ENCODE results near the gene HNMT.
"Not testable (repeated sequence)": the region's sequence is repeated elsewhere in the genome, so short reads cannot be mapped to it uniquely, and the experiment has no call there.

Gene HNMT

DNA sequence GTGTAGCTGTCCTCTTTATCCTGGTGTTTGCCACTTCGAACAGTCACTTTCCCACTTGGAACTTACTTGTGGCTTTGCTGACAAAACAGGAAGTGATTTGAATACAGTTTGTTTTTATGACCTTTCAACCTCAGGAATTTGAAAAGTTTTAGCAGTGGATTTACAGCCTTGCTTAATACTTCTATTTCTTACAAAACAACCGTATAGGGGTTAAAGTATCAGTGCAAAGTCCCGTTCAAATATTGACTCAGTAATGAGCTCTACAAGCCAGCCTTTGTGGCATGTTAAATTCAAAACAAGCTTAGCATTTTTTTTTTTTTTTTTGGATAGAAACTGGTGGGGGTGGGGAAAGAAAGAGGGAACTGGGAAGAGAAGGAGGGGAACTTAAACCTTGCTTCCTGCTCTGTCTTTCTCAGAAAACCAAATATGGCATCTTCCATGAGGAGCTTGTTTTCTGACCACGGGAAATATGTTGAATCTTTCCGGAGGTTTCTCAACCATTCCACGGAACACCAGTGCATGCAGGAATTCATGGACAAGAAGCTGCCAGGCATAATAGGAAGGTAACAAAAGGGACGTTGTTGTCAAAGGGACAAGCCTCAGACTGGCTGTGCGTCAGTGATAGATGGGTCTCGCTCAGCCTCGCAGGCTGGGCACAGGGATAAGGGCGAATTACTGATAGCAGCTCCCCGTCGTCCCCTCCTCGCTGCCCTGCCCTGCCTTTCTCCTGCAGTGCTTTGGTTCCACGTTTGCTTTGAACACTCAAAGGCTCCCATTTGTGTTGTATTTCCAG, at the start of gene HNMT:
Gene HNMT (plus strand): TSS at position 408 of the 793 bp plus-strand sequence. CDS start 19 bp downstream, at position 427.
- no peak for ATAC-seq
- no peak for DNase-seq

DNA sequence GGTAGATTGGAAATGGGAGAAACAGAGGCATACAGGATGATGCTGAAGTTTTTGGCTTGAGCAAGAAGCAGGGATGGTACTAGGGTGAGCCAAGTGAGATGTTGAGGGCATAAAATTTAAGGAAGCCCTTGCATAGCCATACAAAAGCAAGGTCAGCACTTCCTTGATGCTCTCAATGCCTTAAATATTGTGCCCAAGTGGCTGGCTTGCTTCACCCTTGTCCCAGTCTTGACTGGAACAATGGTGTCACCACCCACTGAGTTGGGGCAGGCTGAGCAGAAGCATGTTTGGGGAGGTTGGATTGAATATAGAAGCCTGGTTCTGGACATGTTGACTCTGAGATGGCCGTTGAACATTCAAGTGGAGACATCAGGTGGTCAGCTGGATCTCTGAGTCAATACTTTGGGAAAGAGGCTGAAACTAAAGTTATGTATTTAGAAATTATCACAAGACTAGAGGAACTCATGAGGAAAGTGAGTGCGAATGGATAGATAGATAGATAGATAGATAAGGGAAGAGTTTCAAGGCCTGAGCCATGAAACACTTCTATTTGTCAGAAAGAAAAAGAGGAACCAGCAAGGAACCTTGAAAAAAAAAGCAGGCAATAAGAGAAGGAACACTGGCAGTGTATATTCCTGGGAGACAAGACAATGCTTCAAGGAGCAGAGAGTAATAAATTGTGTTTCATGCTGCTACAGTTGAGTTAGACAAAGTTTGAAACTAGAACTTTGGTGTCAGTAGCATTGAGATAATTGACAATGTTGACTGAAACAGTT, 43.0 kb upstream of the HNMT start:
- ATAC-seq (no peak), DNase-seq (no peak)

DNA sequence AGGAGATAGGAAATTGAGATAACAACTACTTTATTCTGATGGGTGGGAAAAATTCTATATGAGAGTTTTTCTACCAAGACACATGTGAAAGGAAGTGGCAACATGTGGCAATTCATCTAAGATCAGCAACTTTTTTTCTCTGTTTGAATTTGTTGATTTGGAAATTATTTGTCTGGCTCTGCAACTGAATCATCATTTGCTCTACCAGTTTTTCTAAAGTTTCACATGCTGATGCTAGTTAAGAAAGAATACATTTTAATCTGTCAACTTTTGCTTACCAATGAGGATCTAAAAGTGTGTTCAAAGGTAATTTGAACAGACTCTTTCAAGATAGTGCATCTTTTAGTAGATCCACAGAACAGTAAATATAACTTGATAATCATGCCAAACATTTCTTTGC, 42.1 kb upstream of the HNMT start:
- DNase-seq, ATAC-seq: not testable (repeated sequence)

DNA sequence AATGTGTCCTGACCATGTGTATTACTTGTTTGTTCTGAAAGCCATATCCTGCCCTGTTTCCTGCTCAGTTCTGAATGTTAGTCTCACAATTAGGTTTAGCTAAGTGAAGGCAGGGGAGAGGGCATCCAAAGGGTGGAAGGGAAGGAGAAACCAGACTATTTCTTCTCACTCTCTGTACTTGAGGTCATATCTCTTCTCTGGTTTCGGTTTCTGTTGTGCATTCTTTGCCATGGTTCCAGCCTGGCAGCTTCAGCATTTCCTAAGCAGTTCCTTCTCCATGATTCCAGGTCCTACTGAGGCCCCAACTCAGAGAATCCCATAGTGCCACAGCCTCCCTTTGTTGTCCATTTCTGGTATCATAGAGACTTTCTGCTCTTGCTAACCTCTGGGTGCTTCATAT, 40.3 kb upstream of the HNMT start:
- no peak for ATAC-seq
- no peak for DNase-seq

DNA sequence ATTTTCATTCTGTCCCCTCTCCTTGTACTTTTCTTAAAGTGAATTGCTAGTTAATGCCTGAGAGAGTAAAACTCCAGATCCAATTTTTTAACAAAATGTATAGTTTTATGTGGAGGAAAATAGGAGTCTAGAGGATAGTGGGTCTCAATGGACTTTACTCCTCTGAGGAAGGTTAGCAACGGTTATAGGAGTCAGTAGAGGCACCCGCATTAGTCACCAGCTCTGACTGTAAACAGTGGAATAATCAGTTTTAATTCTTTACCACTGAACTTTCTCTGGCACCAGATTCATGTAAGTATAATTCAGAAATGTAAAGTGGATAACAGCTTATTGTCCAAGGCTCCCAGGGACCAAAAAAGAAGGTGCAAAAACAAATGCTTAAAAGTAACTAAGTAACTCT, 38.7 kb upstream of the HNMT start:
- ATAC-seq (no peak), DNase-seq (no peak)

DNA sequence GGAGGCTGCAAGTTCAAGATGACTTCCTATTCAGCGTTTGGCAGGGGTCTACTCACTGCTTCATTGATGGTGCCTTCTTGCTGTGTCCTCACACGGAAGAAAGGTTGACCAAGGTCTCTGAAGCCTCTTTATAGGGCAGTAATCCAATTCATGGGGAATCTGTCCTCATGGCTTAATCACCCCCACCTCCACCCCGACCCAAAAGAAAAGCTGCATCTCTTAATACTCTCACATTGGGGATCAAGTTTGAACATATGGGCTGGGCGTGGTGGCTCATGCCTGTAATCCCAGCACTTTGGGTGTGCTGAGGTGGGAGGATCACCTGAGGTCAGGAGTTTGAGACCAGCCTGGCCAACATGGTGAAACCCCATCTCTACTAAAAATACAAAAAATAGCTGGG, 36.4 kb upstream of the HNMT start:
- DNase-seq (no peak), ATAC-seq (no peak)

DNA sequence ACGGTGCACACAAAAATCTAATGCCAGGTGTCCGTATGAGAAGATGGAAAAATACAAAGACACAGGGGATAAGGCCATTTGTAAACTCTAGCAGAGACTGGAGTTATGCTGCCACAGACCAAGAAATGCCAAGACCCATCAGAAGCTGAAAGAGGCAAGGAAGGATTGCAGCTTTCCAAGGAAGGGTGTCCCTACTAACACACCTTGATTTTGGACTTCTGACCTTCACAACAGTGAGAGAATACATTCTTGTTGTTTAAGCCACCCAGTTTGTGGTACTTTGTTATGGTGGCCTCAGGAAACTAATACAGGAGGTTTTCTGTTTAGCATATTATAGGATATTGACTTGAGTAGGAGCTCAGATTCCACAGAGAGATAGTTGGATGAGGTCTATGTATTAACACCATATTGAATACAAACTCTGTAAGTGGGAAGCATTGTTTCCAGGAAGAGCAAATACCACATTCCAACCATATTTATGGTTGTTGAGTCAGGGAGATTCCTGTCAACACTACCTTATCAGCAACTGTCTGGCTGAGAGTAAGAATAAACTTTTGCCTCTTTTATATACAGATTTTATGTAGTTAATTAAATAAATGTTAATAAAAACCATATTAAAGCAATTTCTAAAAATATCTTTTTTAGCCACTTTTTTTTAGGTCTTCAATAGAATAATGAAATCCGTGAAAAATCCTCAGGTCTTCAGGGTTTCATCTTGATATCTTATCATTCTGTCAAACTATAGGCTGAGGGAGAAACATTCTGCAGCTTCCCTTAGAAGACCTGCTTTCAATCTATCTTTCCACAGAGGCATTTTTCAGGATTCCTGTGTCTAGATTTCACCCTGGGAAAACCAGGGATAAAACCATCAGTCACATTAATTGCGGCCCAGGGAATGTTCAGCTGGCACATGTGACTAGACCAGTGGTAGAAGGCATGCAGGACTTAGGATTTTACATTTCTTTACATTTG, 35.4 kb upstream of the HNMT start:
- ATAC-seq (no peak), DNase-seq (no peak)

DNA sequence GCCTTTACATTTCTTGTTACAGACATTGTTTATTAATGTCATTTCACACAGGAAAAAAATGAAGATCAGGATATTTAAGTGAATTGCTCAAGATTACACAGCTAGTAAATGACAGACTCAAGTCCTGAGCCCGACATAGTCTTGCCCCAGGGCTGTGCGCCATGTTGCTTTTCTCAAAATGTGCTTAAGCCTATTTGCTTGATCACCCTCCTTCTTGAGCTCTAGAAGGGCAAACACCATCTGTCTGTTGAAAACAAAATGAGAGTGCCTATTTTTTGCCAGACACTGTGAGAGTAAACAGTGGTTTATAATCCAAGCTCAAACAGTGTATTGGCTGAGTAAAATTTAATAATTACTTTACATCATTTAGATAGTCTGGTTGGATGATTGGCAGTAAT, 34.8 kb upstream of the HNMT start:
- ATAC-seq, result no peak

DNA sequence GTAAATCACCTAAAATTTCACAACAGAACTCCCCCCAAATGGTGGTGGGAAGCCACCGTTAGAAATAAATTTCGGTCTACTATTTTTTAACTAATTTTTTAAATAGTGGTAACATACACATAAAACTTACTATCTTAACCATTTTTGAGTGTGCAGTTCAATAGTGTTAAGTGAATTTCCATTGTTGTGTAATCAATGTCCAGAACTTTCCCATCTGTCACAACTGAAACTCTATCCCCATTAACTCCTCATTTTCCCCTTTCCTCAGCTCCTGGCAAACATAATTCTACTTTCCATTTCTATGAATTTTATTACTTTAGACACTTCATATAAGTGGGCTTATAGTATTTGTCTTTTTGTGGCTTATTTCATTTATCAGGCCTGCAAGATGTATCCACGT, 34.1 kb upstream of the HNMT start:
- no peak for DNase-seq
- ATAC-seq, result no peak

More for the DNA sequence above, 34.8 kb upstream of the HNMT start:
- DNase-seq, result no peak

DNA sequence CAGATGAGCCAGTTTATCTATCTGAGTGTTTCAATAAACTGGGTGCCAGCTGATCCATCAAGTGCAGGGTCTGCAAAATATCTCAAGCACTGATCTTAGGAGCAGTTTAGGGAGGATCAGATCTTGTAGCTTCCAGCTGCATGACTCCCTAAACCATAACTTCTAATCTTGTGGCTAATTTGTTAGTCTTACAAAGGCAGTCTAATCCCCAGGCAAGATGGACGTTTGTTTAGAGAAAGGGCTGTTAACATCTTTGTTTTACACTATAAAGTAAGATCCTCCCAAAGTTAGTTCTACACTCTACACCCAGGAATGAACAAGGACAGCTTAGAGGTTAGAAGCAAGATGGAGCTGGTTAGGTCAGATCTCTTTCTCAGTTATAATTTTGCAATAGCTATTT, 28.7 kb upstream of the HNMT start:
- ATAC-seq, result no peak
- DNase-seq, result no peak

DNA sequence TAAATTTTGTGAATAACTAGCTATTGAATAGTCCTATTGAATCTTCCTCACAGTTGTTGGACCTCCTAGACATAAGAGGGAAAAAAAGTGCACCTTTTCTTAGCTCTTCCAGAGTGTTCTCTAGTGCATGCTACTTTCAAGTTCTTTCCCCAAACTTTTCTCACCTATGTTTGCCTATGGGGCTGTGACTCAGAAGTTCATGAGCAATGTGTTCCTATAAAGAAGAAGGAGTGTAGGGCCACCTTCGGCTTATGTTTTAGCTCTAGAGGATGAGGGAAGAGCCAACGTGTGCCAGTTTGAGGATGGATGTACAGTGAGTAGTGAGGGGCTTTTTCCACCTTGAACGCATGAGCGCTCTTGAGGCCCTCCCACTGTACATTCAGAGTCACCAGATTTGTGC, 27.0 kb upstream of the HNMT start:
- DNase-seq (no peak), ATAC-seq (no peak)

DNA sequence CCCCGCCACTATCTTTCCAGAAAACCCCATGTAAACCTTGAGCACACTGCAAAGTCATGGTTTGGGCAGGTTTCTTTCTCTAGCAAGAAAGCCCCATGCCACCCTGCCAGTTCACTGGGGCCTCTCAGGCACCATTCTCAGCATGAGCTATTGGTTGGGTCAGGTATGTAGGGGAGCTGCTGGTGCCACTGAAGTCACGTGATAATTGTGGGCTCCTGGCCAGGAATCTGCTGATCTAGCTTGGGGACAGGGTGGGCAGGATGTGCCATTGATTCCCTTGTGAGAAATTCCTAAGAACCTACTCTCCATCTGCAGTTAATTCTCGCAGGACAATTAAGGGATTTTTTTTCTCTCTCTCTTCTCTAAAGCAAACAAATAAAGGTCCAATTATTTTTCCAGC, 26.5 kb upstream of the HNMT start:
- ATAC-seq (no peak), DNase-seq (no peak)

DNA sequence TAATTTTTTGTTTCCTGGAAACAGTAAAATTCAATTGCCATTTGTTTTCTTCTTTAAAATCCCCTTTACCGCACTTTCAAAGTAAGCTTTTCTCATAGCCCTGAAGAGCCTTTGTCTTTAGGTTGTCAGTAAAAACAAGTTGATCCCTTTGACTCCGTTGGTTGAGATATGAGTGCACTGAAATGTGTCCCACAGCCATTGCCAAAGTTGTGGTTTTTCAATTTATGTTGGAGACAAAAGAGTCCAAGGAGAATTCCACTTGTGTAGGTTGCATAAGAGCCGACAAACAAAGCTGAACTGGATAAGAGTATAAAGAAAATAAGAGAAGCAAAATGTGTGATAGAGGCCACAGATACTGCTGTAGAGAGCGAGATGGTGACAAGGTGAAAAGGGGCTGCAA, 26.1 kb upstream of the HNMT start:
- no peak for DNase-seq

DNA sequence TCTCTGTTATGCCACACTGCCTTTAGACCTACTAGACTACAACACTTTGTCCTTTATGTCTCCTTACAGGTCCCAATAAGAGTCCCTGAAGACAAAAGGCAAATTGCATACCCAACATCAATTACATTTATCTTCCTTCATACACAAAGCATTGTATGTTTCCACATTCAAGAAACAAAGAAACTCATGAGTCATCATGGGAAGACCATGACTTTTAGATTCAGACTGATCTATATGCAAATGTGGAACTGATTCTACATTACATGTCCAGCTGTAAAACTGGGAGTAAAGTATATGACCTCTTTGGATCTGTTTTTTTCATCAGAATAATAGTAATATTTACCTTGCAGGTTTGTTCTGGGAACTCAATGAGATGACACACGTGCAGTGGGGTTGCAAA, 25.2 kb upstream of the HNMT start:
- no peak for DNase-seq
- no peak for ATAC-seq

More for the DNA sequence above, 26.1 kb upstream of the HNMT start:
- no peak for ATAC-seq

DNA sequence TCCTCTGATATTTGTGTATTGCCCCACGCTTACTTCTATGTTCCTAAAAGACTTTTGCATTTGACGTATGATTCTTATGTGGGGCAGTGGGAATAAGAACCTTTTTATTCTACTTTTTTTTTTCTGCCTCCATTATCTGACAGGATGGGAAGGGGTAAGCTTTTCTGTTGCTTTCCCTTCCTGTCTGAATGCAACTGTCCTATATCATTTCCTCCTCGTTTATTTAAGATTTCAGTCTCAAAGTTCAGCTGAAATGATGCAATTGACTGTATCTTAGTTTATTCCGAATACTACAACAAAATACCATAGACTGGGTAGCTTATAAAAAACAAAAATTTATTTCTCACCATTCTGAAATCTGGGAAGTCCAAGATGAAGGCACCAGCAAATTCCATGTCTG, 24.1 kb upstream of the HNMT start:
- ATAC-seq, result no peak
- DNase-seq, result no peak

DNA sequence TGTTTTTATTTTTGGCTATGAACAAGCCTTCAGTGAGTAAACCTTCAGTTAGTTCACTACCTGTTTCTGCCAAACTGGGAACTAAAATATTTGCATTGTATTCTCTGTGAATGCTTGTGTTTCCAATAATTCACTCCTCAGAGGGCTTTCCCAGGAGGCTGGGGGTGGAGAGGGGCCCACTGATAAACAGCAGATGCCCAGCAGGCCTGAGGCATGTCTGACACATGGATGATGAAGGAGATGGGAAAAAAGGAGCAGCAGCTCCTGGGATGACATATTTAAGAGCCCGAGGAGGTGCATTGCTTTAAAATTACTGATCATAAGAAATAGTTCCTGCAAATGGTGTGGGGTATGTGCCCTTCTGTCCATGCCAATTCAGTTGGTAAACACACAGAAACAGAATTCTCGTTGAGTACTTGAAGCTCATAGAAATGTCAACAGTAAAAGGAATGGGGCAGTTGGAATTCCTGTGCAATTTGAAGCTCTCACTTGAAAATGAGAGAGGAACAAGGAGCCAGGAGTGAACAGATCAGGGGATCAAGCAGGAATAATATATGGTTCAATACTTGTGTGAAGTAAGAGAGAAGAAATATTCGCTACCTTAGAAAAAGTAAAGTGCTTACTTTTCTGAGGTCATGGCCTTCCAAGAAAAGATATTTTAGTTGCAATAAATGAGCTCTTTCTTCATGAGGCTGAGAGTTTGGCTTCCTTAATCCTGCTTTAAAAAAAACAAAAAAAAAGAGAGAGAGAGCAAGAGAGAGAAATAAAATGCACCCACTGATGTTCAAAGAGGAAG, 22.0 kb upstream of the HNMT start:
- DNase-seq (no peak), ATAC-seq (no peak)

DNA sequence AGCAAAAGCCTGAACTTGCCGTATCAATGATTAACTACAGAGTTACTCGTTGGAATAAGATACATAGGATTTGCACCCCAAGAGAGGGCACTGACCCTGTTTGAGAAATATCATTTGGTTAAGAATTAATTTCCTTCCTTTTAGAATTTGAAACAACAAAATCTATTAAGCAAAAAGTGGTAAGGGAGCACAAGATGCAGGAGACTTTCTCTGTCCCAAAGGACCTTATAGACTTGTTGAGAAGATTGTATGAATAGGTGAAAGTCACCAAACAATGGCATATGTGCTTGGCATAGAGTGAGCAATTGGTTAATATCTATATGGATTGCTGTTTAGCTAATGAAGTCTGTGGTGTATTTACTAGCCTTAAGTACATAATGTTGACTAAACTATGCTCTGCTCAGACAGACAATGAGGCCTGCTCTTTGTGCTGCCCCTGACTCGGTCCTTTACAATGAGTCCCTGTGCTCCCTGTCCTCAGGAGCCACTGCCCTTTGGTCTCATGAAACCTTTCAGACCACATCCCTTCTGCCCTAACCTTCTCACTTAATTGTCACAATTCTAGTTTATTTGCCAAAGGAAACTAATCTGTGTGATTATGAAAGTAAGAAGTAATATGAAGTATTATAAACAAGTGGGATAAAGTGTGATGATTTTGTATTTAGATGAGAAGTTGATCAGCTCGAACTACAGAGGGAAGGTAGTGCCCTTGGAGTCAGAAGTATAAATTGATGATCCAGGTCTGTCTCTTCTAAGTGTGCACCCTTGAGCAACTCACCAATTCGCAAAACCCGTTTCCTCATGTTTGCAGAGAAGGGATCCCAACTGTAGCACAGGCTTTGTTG, 21.2 kb upstream of the HNMT start:
- ATAC-seq, result no peak

DNA sequence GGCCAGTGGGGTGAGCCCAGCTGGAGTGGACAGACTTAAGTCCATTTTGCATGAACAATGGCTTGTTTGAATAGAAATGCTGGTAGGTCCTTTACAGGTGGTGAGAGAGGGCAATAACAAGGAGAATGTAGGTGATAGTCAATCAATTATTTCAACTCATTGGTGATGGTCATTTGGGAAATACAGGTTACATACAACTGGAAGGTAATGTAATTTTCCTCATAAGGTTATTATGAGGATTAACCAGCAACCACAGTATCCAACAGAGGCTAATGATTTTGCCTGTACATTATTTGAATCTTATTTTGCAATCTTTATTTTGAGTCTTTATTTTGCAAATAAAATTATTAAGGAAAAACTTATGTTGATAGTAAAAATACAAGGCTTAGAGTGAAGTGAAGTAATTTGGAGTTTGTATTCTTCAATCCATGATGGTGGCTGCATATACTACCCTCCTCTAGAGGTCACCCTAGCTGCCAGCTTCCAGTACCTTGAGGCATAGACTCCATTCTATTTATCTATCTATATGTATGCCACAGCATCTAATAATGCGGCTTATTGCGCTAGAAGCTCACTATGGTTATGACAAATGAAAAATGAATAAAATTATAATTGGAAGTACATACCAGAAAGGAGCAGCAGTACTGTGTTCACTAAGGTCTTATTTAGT, 20.5 kb upstream of the HNMT start:
- DNase-seq, result no peak

More for the DNA sequence above, 21.2 kb upstream of the HNMT start:
- DNase-seq, result no peak

DNA sequence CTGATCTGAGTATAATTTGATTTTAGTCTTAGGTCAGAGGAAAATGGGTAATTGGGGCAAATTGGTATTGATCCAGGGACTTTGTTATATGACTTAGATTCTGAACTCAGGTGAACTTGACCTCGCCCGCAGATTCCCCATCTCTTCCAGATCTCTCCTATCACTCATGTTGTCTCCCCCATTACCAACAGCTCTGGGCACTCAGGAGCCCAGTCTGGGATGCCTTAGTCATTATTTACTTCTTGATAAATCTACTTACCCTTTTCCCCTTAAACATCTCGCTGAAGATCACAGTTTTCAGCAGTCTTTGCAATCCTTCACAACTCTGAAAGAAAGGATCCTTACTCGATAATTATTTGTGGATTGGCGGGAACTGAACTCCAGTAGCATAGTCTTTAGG, 19.6 kb upstream of the HNMT start:
- no peak for ATAC-seq

More for the DNA sequence above, 20.5 kb upstream of the HNMT start:
- no peak for ATAC-seq

DNA sequence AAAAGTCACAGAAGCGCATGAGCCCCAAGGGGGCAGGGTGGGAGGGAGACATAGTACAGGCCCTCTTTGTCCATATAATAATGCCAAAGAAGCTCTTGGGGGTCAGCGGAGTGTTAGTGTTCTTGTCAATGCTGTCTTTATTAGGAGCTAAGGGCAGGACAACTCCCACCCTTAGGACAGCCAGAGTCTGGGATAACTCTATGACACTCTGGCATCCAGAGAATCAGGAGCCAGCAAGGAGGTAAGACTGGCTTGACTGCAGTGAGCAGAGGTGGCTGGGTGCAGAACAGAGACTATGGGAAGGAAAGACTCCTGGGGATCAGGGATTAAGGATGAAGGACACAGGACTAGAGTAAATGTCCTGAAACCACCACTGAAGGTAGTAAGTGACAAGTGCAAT, 19.0 kb upstream of the HNMT start:
- ATAC-seq (no peak), DNase-seq (no peak)

More for the DNA sequence above, 19.6 kb upstream of the HNMT start:
- no peak for DNase-seq
